AG09309 (cell line): Measurements from ENCODE around the gene MAN1C1.

Source experiments
- DNase-seq: peaks from one replicate; pipeline ENCODE4 v3.0.0-alpha.2; 2010; ENCODE audit warnings: low read depth
- H3K4me3 ChIP-seq: 2 replicates; pipeline ENCODE4 v1.5.1; 2011; ENCODE audit warnings: mild to moderate bottlenecking, low read depth, low read length, moderate library complexity; ENCODE audit not compliant: control insufficient read depth
- CTCF ChIP-seq: IDR thresholded peaks from 2 replicates; pipeline ENCODE4 v1.5.1; 2011; ENCODE audit warnings: mild to moderate bottlenecking, low read depth, low read length, inconsistent platforms; ENCODE audit not compliant: insufficient read depth, control insufficient read depth; ENCODE audit errors: missing control alignments

Gene MAN1C1

DNA sequence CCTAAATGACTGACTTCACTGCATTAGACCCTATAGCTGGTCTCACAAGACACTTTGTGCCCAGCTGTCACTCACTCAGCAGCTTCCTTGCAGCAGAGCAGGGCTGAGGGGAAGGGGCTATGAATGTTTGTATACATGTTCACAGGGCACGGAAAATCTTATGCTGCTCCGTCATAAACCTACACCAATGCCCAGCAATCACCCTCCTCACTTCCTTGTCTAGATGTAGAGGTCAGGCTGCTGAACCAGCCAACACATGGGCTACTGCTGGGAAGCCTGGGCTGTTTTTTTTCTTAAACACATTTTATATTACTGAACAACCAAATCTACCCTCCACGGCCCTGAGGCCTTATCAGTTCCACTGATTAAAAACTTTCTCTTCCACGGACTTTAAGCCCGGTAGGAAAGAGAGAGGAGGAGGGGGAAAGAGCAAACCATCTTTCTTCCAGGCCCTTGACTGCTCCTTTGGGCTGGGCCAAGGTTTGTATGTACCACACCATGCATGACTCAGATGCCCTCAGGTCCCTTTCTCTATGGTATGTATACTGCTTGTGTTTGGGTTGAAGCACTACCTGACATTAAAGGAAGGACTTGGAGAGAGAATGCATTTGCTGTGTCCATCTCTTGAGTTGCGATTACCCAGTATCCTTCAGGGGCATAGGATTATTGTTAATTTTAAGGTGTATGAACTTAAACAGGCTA lies 215.9 kb downstream of the MAN1C1 start:
- DNase-seq, result no peak
- no peak overlapping the region for H3K4me3 ChIP-seq
- no peak for TF ChIP-seq CTCF

- DNase-seq, result no peak
- no peak for TF ChIP-seq CTCF
Measured at GRCh38 chr1:25833158-25833557, 216.6 kb downstream of the MAN1C1 start.

More at GRCh38 chr1:25833158-25833557, 216.6 kb downstream of the MAN1C1 start:
- no peak overlapping the region for H3K4me3 ChIP-seq
